H9 (cell line): ENCODE measurements around the gene POLR2J2. TPM values are rescaled to one million over a fixed set of nuclear protein-coding genes. Genes with fewer than 3 reads are reported as not detected.
"Not testable (repeated sequence)": the region's sequence is repeated elsewhere in the genome, so short reads cannot be mapped to it uniquely, and the experiment has no call there.

Experiments used
- DNase-seq: peaks from one replicate; pipeline ENCODE4 v3.0.0-alpha.2; 2017
- H2AFZ ChIP-seq: one replicate; pipeline ENCODE4 v1.6.1; 2013; ENCODE audit warnings: mild to moderate bottlenecking, low read length, control low read depth, moderate library complexity
- H2AK5ac ChIP-seq: 2 replicates; pipeline ENCODE4 v1.6.1; 2013; ENCODE audit warnings: low read length, control low read depth, mixed read lengths; ENCODE audit not compliant: insufficient read length
- H2BK120ac ChIP-seq: one replicate; pipeline ENCODE4 v1.6.1; 2013; ENCODE audit warnings: low read depth, mild to moderate bottlenecking, low read length, control low read depth, inconsistent platforms; ENCODE audit not compliant: poor library complexity, severe bottlenecking
- H2BK12ac ChIP-seq: 2 replicates; pipeline ENCODE4 v1.6.1; 2013; ENCODE audit warnings: low read length, control low read depth, mixed read lengths, low read depth; ENCODE audit not compliant: insufficient read length
- H2BK15ac ChIP-seq: 2 replicates; pipeline ENCODE4 v1.6.1; 2013; ENCODE audit warnings: low read depth, low read length, control low read depth
- H2BK20ac ChIP-seq: one replicate; pipeline ENCODE4 v1.6.1; 2013; ENCODE audit warnings: low read depth, mild to moderate bottlenecking, low read length, control low read depth, inconsistent platforms; ENCODE audit not compliant: poor library complexity, severe bottlenecking
- H2BK5ac ChIP-seq: 2 replicates; pipeline ENCODE4 v1.6.1; 2013; ENCODE audit warnings: low read length, control low read depth, mixed read lengths; ENCODE audit not compliant: insufficient read length
- H3K14ac ChIP-seq: 2 replicates; pipeline ENCODE4 v1.6.1; 2013; ENCODE audit warnings: low read length, control low read depth; ENCODE audit not compliant: insufficient read depth
- H3K18ac ChIP-seq: 2 replicates; pipeline ENCODE4 v1.6.1; 2013; ENCODE audit warnings: low read depth, mild to moderate bottlenecking, mixed read lengths, low read length, control low read depth; ENCODE audit not compliant: insufficient read length
- H3K23ac ChIP-seq: 2 replicates; pipeline ENCODE4 v1.6.1; 2013; ENCODE audit warnings: low read length, control low read depth, mixed read lengths, low read depth; ENCODE audit not compliant: insufficient read length
- H3K23me2 ChIP-seq: 2 replicates; pipeline ENCODE4 v1.6.1; 2013; ENCODE audit warnings: low read depth, mild to moderate bottlenecking, mixed read lengths, low read length, control low read depth; ENCODE audit not compliant: insufficient read length, poor library complexity, severe bottlenecking
- H3K27ac ChIP-seq: 2 replicates; pipeline ENCODE4 v1.5.1; 2013; ENCODE audit warnings: low read length, control low read depth, mixed read lengths, low read depth; ENCODE audit not compliant: insufficient read length
- H3K27me3 ChIP-seq: 2 replicates; pipeline ENCODE4 v1.6.1; 2013; ENCODE audit warnings: low read length, control low read depth, inconsistent platforms; ENCODE audit not compliant: insufficient read depth
- H3K4ac ChIP-seq: 2 replicates; pipeline ENCODE4 v1.6.1; 2013; ENCODE audit warnings: low read depth, mild to moderate bottlenecking, control low read depth, inconsistent platforms, low read length, moderate library complexity
- H3K4me1 ChIP-seq: 2 replicates; pipeline ENCODE4 v1.6.1; 2013; ENCODE audit warnings: low read length, control low read depth, inconsistent platforms; ENCODE audit not compliant: insufficient read depth
- H3K4me2 ChIP-seq: 2 replicates; pipeline ENCODE4 v1.6.1; 2013; ENCODE audit warnings: low read length, control low read depth, mixed read lengths; ENCODE audit not compliant: insufficient read length, insufficient read depth
- H3K56ac ChIP-seq: 2 replicates; pipeline ENCODE4 v1.6.1; 2013; ENCODE audit warnings: low read depth, mild to moderate bottlenecking, mixed read lengths, low read length, control low read depth; ENCODE audit not compliant: insufficient read length
- H3K79me1 ChIP-seq: 2 replicates; pipeline ENCODE4 v1.6.1; 2013; ENCODE audit warnings: low read depth, mild to moderate bottlenecking, moderate library complexity, low read length, control low read depth, inconsistent platforms; ENCODE audit not compliant: insufficient read depth, poor library complexity, severe bottlenecking
- H3K79me2 ChIP-seq: 2 replicates; pipeline ENCODE4 v1.6.1; 2013; ENCODE audit warnings: low read length, control low read depth, inconsistent platforms; ENCODE audit not compliant: insufficient read depth
- H3K9ac ChIP-seq: 2 replicates; pipeline ENCODE4 v1.6.1; 2013; ENCODE audit warnings: low read length, control low read depth, mixed read lengths; ENCODE audit not compliant: insufficient read length; ENCODE audit errors: extremely low read depth
- H3K9me3 ChIP-seq: one replicate; pipeline ENCODE4 v1.6.1; 2013; ENCODE audit warnings: low read depth, low read length, inconsistent platforms; ENCODE audit not compliant: control insufficient read depth
- H3T11ph ChIP-seq: one replicate; pipeline ENCODE4 v1.6.1; 2013; ENCODE audit warnings: mild to moderate bottlenecking, low read length, control low read depth, inconsistent platforms
- H4K20me1 ChIP-seq: one replicate; pipeline ENCODE4 v1.6.1; 2013; ENCODE audit not compliant: control insufficient read depth, insufficient read length, insufficient read depth
- H4K5ac ChIP-seq: 2 replicates; pipeline ENCODE4 v1.6.1; 2013; ENCODE audit warnings: low read depth, mild to moderate bottlenecking, mixed read lengths, low read length, control low read depth; ENCODE audit not compliant: insufficient read length
- H4K8ac ChIP-seq: replicated peaks from 2 replicates; pipeline ENCODE4 v1.6.1; 2013; ENCODE audit warnings: low read length, control low read depth, mixed read lengths, low read depth; ENCODE audit not compliant: insufficient read length
- H4K91ac ChIP-seq: 2 replicates; pipeline ENCODE4 v1.6.1; 2013; ENCODE audit warnings: low read depth, mild to moderate bottlenecking, moderate library complexity, mixed read lengths, low read length, control low read depth; ENCODE audit not compliant: insufficient read length
- H3K27ac Mint-ChIP-seq, 3 experiments: 2 replicates in 2 of 3; 3 replicates in 1 of 3; pipeline ENCODE4 v1.8.0; 2020 to 2021; ENCODE audit warnings: mixed read lengths in 3 of 3, mild to moderate bottlenecking in 1 of 3, moderate library complexity in 1 of 3
- H3K27me3 Mint-ChIP-seq: 2 replicates; pipeline ENCODE4 v1.8.0; 2021; ENCODE audit warnings: low read depth, mild to moderate bottlenecking, moderate library complexity, mixed read lengths
- H3K36me3 Mint-ChIP-seq, 3 experiments: 2 replicates in 2 of 3; 3 replicates in 1 of 3; pipeline ENCODE4 v1.8.0; 2020 to 2021; ENCODE audit warnings: low read depth in 3 of 3, mixed read lengths in 3 of 3; ENCODE audit not compliant: insufficient read depth in 1 of 3
- H3K4me1 Mint-ChIP-seq, 2 experiments: 2 replicates each; pipeline ENCODE4 v1.8.0; 2020; ENCODE audit warnings: mixed read lengths in 2 of 2
- H3K4me3 Mint-ChIP-seq, 2 experiments: 2 replicates in 1 of 2; 3 replicates in 1 of 2; pipeline ENCODE4 v1.8.0; 2020 to 2021; ENCODE audit warnings: mild to moderate bottlenecking in 2 of 2, mixed read lengths in 2 of 2, moderate library complexity in 1 of 2
- H3K9me3 Mint-ChIP-seq, 2 experiments: 2 replicates in 1 of 2; 3 replicates in 1 of 2; pipeline ENCODE4 v1.8.0; 2020; ENCODE audit warnings: mild to moderate bottlenecking in 2 of 2, mixed read lengths in 2 of 2, moderate library complexity in 1 of 2
- WGBS: extraction: QIAGEN DNeasy Blood & Tissue Kit; methylation state at CpG from one replicate; pipeline ENCODE4 v1.1.7; 2013; ENCODE audit warnings: missing lambda C conversion rate, low lambda C conversion rate, mixed read lengths; ENCODE audit not compliant: insufficient read length; ENCODE audit errors: extremely low coverage; 5-methylcytosine and 5-hydroxymethylcytosine counted together
- total RNA-seq: library from RNA; stranded (reverse); gene quantifications from 2 replicates; pipeline ENCODE4 v1.2.1, GENCODE V29; 2021

The POLR2J2 gene
- total RNA-seq, 1 experiment from 2014 or later: 3.6 TPM

DNA sequence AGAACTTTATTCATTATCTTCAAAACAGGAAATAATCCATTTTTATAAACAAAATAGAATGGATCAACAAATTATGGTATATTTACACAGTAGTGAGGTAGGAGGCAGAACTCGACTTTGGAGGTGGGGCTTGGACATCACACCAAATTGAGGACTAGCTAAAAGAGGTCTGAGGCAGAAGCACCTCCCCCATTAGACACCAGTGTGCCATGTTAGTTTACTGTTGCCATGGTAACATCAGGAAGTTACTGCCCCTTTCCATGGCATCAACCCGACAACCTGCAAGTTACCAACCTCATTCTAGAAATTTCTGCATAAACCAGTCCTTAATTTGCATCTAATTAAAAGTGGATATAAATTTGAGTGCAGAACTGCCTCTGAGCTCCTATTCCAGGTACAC is 24.5 kb upstream of the POLR2J2 start:
- not testable (repeated sequence) for H3K27ac Mint-ChIP-seq, H2BK12ac ChIP-seq, H2BK15ac ChIP-seq, H3K4ac ChIP-seq, H3K79me1 ChIP-seq, H3K23me2 ChIP-seq, H3K27ac ChIP-seq, H4K8ac ChIP-seq, H3K23ac ChIP-seq, H3K18ac ChIP-seq, H4K91ac ChIP-seq, H2AK5ac ChIP-seq, H3K4me1 ChIP-seq, H3K4me1 Mint-ChIP-seq, H2AFZ ChIP-seq, H3K36me3 Mint-ChIP-seq, H3K9me3 Mint-ChIP-seq, H3K9ac ChIP-seq, H3K27me3 ChIP-seq, H3K79me2 ChIP-seq, H3K4me3 Mint-ChIP-seq, H2BK20ac ChIP-seq, H3K9me3 ChIP-seq, H4K5ac ChIP-seq, H2BK120ac ChIP-seq, H4K20me1 ChIP-seq, H2BK5ac ChIP-seq, H3K56ac ChIP-seq, H3K14ac ChIP-seq, H3T11ph ChIP-seq, H3K4me2 ChIP-seq, DNase-seq
- WGBS: no CpG with 5 or more reads among the region's 2 CpGs
- peaks cover 29% of the 10 kb centered on the region for H3K27me3 Mint-ChIP-seq

DNA sequence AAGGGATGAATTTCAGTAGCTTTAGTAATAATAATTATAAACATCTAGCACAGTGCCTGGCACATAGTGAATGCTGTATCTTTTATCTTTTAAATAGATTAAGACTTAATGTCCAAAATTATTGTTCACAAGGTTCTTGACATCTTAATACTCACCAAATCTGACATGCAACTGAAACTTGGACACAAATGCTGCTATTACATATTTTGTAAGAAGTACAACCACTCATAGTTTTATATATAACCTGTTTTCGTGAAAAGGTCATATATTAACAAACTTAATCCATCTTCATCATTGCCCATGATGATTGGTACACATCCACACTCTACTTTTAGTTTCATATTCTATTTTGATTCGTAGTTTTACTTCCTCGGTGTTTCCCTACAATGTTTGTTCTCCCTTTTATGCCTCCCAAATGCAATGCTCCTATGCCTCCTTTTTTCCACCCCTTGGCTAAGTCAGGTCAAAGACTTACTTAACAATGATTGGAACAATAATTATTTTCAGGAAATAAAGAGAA is 23.6 kb upstream of the POLR2J2 start:
- H2AFZ ChIP-seq, H3K18ac ChIP-seq, H3K9me3 ChIP-seq, H4K91ac ChIP-seq, H3K14ac ChIP-seq, H3K4ac ChIP-seq, H3K9ac ChIP-seq, H3K4me2 ChIP-seq, H3K56ac ChIP-seq, H2BK15ac ChIP-seq, H2BK120ac ChIP-seq, H4K8ac ChIP-seq, H3K27ac ChIP-seq, DNase-seq, H2BK5ac ChIP-seq, H2BK12ac ChIP-seq, H3K9me3 Mint-ChIP-seq, H4K20me1 ChIP-seq, H3K23me2 ChIP-seq, H3T11ph ChIP-seq, H3K27me3 ChIP-seq, H3K4me1 Mint-ChIP-seq, H2AK5ac ChIP-seq, H4K5ac ChIP-seq, H2BK20ac ChIP-seq, H3K36me3 Mint-ChIP-seq, H3K79me1 ChIP-seq, H3K27ac Mint-ChIP-seq, H3K4me1 ChIP-seq, H3K79me2 ChIP-seq, H3K23ac ChIP-seq, H3K4me3 Mint-ChIP-seq: not testable (repeated sequence)
- H3K27me3 Mint-ChIP-seq: peaks cover 31% of the 10 kb centered on the region
- WGBS: no CpG with 5 or more reads among the region's 3 CpGs
